HG02798 (cell line): ENCODE data around the gene RBM42.
A peak's percentile ranks its signal among the peaks of the same experiment; 100 is the strongest.
"Not testable (repeated sequence)": the region's sequence is repeated elsewhere in the genome, so short reads cannot be mapped to it uniquely, and the experiment has no call there.

Source experiments
- ATAC-seq: cut with Tn5 transposase; IDR thresholded peaks from one replicate; pipeline ENCODE4 v1.9.1; 2021; ENCODE audit warnings: mild to moderate bottlenecking; ENCODE audit not compliant: unreplicated experiment, poor library complexity

Gene RBM42

DNA sequence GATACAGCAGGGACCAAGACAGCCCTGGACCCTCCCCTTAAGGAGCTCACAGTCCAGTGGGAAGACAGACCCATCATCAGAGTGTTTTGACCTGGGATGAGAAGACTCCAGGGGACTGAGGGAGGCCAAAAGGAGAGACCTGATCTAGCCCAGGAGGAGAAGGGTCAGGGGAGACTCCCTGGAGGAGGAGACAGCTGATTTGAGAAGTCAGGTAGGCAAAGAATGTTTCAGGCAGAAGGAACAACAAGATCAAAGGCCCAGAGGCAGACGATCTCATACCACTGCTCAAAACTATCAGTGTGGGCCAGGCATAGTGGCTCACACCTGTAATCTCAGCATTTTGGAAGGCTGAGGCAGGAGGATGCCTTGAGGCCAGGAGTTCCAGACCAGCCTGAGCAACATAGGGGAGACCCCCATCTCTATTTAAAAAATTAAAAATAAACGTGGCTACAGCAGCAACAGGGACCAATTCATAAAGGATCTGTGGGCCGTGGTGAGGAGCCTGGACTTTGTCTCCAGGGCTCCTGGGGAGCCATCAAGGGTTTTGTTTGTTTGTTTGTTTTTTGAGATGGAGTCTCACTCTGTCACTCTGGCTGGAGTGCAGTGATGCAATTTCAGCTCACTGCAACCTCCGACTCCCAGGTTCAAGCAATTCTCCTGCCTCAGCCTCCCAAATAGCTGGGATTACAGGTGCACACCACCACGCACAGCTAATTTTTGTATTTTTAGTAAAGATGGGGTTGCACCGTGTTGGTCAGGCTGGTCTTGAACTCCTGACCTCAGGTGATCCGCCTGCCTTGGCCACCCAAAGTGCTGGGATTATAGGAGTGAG, 17.1 kb downstream of the RBM42 start:
- no peak for ATAC-seq

- ATAC-seq = peak; percentile 61
These were observed 19.5 kb downstream of the RBM42 start, which contains the start of gene COX6B1 for GRCh38 chr19:35648017-35648961. Gene COX6B1, plus strand, starts transcription at chr19:35648323. Its CDS starts 2,921 bp downstream, at chr19:35651244.

DNA sequence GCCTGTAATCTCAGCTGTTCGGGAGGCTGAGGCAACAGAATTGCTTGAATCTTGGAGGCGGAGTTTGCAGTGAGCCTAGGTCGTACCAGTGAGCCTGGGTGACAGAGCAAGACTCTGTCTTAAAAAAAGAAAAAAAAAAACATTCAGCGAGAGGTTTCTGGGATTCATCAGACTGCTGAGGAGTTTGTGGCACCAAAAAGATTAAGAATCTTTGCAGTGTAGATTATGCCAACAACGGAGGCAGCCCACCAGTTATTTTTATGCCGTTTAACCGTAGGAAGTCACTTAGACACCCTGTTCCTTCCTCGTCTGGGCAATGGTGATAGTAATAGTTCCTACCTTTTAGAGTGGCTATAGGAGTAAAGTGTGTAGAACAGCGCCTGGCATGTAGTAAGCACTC, 21.7 kb downstream of the RBM42 start:
- no peak for ATAC-seq

DNA sequence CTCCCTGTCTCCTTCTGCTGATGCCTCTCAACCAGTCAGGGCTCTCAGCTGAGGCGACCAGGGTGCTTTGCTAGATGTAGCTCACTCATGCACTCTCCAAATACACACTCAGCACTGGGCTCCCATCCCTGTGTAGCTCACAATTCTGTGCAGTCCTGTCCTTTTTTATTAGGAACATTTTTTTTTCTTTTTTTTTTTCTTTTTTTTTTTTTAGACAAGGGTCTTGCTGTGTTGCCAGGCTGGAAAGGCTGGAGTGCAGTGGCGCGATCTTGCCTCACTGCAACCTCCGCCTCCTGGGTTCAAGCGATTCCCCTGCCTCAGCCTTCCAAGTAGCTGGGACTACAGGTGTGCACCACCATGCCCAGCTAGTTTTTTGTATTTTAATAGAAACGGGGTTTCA, 26.0 kb downstream of the RBM42 start:
- not testable (repeated sequence) for ATAC-seq

GRCh38 chr19:35655600-35655999, 26.8 kb downstream of the RBM42 start:
- ATAC-seq = no peak

- ATAC-seq = no peak
These were observed 27.9 kb downstream of the RBM42 start for GRCh38 chr19:35656700-35657099.

DNA sequence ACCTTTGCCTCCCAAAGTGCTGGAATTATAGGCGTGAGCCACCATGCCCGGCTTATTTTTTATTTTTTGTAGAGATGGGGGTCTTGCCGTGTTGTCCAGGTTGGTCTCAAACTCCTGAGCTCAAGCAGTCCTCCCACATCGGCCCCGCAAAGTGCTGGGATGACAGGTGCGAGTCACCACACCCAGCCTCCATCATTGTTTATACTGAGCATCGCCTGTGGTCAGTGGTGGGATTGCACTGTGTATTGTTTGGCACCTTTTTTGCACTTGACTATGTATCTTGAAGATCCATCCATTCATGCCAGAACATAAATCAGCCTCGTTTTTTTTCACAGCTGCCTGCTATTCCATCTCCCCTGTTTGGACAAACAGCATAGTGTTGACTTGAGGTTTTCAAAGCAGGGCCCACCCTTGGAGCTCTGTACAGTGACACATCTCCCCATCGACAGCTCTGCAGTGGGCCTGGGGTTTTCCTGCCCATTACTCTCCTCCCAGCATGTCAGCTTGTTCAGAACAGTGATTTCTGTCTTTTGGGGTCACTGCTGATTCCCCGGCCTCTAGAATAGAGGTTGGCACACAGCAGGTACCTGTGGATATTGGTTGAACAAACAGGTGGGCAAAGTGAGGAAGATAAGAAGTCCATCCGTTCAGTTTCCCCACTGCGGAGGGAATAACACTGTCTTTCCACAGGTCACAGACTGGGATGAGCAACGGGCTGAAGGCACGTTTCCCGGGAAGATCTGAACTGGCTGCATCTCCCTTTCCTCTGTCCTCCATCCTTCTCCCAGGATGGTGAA, 29.3 kb downstream of the RBM42 start:
- ATAC-seq = no peak

DNA sequence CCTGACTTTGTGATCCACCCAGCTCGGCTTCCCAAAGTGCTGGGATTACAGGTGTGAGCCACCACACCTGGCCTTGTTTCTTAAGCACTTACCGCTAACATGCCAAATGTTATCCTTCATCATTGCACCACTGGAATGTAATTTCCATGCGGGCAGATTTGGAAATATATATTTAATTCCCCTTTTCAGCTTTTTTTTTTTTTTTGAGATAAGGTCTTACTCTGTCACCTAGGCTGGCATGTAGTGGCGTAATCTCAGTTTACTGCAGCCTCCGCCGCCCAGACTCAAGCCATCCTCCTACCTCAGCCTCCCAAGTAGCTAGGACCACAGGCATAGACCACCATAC, 33.1 kb downstream of the RBM42 start:
- no peak for ATAC-seq

DNA sequence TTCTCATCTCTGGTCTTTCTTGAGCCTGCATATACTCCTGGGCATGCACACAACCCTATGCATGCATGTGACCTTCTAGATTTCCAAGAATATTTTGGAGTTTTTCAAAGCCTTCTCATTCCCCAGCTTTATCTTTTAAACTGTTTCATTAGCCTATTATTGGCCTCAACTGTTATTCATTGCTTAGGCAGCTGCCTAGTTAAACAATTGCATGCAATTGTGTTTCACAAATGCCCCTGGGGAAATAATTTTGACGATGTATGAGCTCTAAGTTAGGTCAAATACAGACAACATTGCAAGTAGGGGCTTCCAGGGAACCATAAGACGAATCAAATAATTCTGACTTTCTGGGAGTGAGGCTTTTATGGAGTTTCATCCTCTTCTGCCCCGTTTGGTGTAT, 35.1 kb downstream of the RBM42 start:
- no peak for ATAC-seq

DNA sequence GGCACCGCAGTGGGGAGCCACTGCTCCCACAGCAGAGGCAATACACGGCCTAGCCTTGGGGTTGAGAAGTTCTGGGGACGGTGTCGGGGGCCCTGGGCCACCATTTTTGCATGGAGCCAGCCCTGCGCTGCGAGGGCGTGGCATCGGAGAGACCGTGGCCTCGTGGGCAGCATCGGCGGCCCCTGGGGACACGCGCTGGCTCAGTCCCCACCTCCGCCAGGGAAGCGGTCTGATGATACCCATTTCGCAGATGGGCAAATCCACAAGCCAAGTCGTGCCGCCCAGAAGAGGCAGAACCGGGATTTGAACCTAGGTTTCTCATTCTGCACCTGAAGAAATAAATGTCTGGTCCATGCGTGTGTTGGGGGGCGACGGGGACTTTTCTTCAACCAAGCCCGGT, 36.3 kb downstream of the RBM42 start:
- ATAC-seq = no peak

- no peak for ATAC-seq
These were observed 36.8 kb downstream of the RBM42 start for GRCh38 chr19:35665604-35666003.

- ATAC-seq = no peak
These were observed 37.5 kb downstream of the RBM42 start, which contains the start of gene UPK1A for GRCh38 chr19:35666251-35666913. Gene UPK1A, plus strand, starts transcription at chr19:35666517. Its CDS starts 296 bp downstream, at chr19:35666813.

DNA sequence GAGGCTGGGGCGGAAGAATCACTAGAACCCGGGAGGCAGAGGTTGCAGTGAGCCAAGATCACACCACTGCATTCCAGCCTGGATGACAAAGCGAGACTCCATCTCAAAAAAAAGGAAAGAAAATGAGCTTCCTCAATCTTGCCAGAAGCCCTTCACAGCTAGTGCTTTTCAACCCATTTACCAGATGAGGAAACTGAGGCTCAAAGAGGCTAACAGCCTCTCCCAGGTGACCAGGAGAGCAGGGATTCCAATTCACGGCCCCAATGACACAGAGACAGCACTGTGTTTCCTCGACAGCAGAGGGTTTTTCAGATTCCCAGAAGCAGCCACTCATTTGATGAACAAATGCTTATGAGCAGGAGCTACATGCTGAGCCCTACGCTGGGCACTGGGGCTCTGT, 40.7 kb downstream of the RBM42 start:
- no peak for ATAC-seq

GRCh38 chr19:35669974-35670373, 41.1 kb downstream of the RBM42 start:
- no peak for ATAC-seq

- no peak for ATAC-seq
These were observed 41.9 kb downstream of the RBM42 start for GRCh38 chr19:35670686-35671085.

DNA sequence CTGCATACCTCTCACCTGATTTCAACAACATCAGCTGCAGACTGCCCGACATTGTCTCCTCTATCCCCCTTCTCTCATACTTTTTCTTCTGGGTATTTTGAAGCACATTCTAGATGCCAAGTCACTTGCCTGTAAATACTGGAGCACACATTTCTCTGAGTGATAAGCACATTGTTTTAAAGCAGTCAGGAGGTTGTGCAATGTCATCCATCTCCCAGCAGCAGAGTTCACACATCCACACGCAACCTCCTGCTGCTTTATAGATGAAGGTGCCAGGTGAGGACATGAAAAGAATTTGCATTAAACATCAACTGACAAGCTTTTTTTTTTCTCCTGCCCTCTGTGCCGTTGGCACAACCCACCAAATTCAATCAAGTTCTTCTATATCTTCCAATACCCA, 43.0 kb downstream of the RBM42 start:
- ATAC-seq = no peak

GRCh38 chr19:35673121-35673804, 44.4 kb downstream of the RBM42 start:
- ATAC-seq = no peak

- ATAC-seq = no peak
These were observed 46.8 kb downstream of the RBM42 start for GRCh38 chr19:35675589-35676140.
